K562 (cell line): ENCODE measurements around the gene CCDC102B. TPM values are rescaled to one million over a fixed set of nuclear protein-coding genes. Genes with fewer than 3 reads are reported as not detected.

Experiments
- ATAC-seq: fragments of 200-7000 bp; cut with Tn5 transposase; 3 replicates; pipeline ENCODE4 v1.9.1; 2020; ENCODE audit warnings: moderate library complexity
- BruUV-seq: library from RNA; stranded (reverse); fragments of 400-500 nt; replicated peaks from 2 replicates; lab custom pipeline; 2021; lab: Mats Ljungman, UMichigan
- CTCF ChIA-PET: fragments of 300-600 bp; formaldehyde crosslinking; extraction: SDS; loops from one replicate; lab custom pipeline; 2021; ENCODE audit warnings: low intra/inter-chr PET ratio; lab: Yijun Ruan, JAX
- POLR2A ChIA-PET: fragments of 300-600, 350-650 bp; sonication (Branson Sonifier 250); formaldehyde crosslinking; extraction: SDS; loops from one replicate; lab custom pipeline; 2021; ENCODE audit warnings: antibody characterized with exemption, inconsistent platforms; lab: Yijun Ruan, JAX
- DNase-seq, 4 experiments: peaks; one replicate each; pipeline versions ENCODE4 v3.0.0 to v3.0.0-alpha.2; 2011 to 2018; ENCODE audit warnings: low spot score in 3 of 4, mixed read lengths in 3 of 4; ENCODE audit errors: extremely low read depth in 1 of 4
- FAIRE-seq: peaks from 2 replicates; lab custom pipeline; 2011; peaks lifted over from hg19 to GRCh38; lab: Jason Lieb, UNC
- H2AFZ ChIP-seq: 2 replicates; pipeline ENCODE4 v1.6.0; 2011; ENCODE audit warnings: low read depth, low read length, control low read depth, inconsistent platforms
- H3K27ac ChIP-seq: fragments of 200-600 bp; 3 replicates; pipeline ENCODE4 v1.8.0; 2011; ENCODE audit warnings: low read depth, mild to moderate bottlenecking, control low read depth, inconsistent platforms, low read length, moderate library complexity, mixed read lengths; ENCODE audit errors: extremely low read depth
- H3K27me3 ChIP-seq, 2 experiments: fragments of 300-600 bp in 1 of 2; 2 replicates in 1 of 2; 3 replicates in 1 of 2; pipeline versions ENCODE4 v1.6.0 to v1.8.0; 2011; ENCODE audit warnings: inconsistent platforms in 2 of 2, low read length in 2 of 2, mild to moderate bottlenecking in 1 of 2, mixed read lengths in 1 of 2, moderate library complexity in 1 of 2; ENCODE audit not compliant: control insufficient read depth in 2 of 2, insufficient read depth in 2 of 2
- H3K36me3 ChIP-seq: fragments of 300-600 bp; 3 replicates; pipeline ENCODE4 v1.8.0; 2011; ENCODE audit warnings: mild to moderate bottlenecking, low read length, inconsistent platforms; ENCODE audit not compliant: control insufficient read depth, insufficient read depth
- H3K4me1 ChIP-seq, 2 experiments: fragments of 200-600 bp in 1 of 2; replicated peaks in 1 of 2; 2 replicates in 1 of 2; 3 replicates in 1 of 2; pipeline versions ENCODE4 v1.5.1 to v1.8.0; 2011; ENCODE audit warnings: inconsistent platforms in 2 of 2, low read length in 2 of 2, mild to moderate bottlenecking in 1 of 2, mixed read lengths in 1 of 2, moderate library complexity in 1 of 2; ENCODE audit not compliant: control insufficient read depth in 2 of 2, insufficient read depth in 2 of 2
- H3K4me2 ChIP-seq: 2 replicates; pipeline ENCODE4 v1.6.1; 2011; ENCODE audit warnings: low read length, control low read depth, inconsistent platforms, mixed read lengths; ENCODE audit not compliant: insufficient read depth
- H3K4me3 ChIP-seq: fragments of 200-600 bp; sonication (generic), shearing (Covaris generic); 2 replicates; pipeline ENCODE4 v1.5.1; 2016; ENCODE audit warnings: control low read depth, inconsistent platforms
- H3K79me2 ChIP-seq: fragments of 200-600 bp; 3 replicates; pipeline ENCODE4 v1.8.0; 2011; ENCODE audit warnings: low read length, inconsistent platforms; ENCODE audit not compliant: control insufficient read depth, insufficient read depth
- H3K9ac ChIP-seq, 2 experiments: 2 replicates each; pipeline versions ENCODE4 v1.6.0 to v1.6.1; 2011; ENCODE audit warnings: low read depth in 2 of 2, low read length in 2 of 2, control low read depth in 1 of 2, inconsistent platforms in 1 of 2, mild to moderate bottlenecking in 1 of 2, mixed read lengths in 1 of 2; ENCODE audit not compliant: insufficient read depth in 1 of 2
- H3K9me1 ChIP-seq: one replicate; pipeline ENCODE4 v1.6.0; 2011; ENCODE audit warnings: inconsistent platforms, mild to moderate bottlenecking, low read length, moderate library complexity; ENCODE audit not compliant: control insufficient read depth, insufficient read depth
- H3K9me3 ChIP-seq: replicated peaks from 2 replicates; pipeline ENCODE4 v1.5.1; 2011; ENCODE audit warnings: low read depth, low read length, inconsistent platforms; ENCODE audit not compliant: control insufficient read depth, insufficient read depth
- H4K20me1 ChIP-seq: replicated peaks from 2 replicates; pipeline ENCODE4 v1.6.1; 2011; ENCODE audit warnings: low read length, inconsistent platforms, mixed read lengths; ENCODE audit not compliant: control insufficient read depth, insufficient read depth
- CLOCK ChIP-seq: fragments of 250-450 bp; sonication (Bioruptor Pico); IDR thresholded peaks from 2 replicates; pipeline ENCODE4 v1.4.0; 2020; ENCODE audit warnings: mild to moderate bottlenecking, moderate library complexity, borderline replicate concordance
- MITF ChIP-seq: IDR thresholded peaks from 2 replicates; pipeline ENCODE4 v1.6.1; 2014; ENCODE audit warnings: antibody characterized with exemption
- SNAPC5 ChIP-seq: fragments of 250-450 bp; sonication (Bioruptor Pico); IDR thresholded peaks from 2 replicates; pipeline ENCODE4 v1.8.0; 2021; ENCODE audit warnings: moderate library complexity, mild to moderate bottlenecking, inconsistent platforms
- ZEB2 ChIP-seq: fragments of 450-650 bp; IDR thresholded peaks from 2 replicates; pipeline ENCODE4 v1.6.1; 2016
- WGBS: fragments of 100-300 bp; shearing (Covaris generic); methylation state at CpG from one replicate; pipeline ENCODE4 v1.1.6; 2016; ENCODE audit warnings: low coverage, mixed read lengths; ENCODE audit not compliant: insufficient coverage; ENCODE audit errors: missing lambda C conversion rate; 5-methylcytosine and 5-hydroxymethylcytosine counted together
- in situ Hi-C: fragments of 300-500 bp; cut with MboI; formaldehyde crosslinking; loops from 4 replicates; pipeline ENCODE4 v1.15.0; 2018; ENCODE audit warnings: inconsistent platforms, mixed read lengths
- intact Hi-C: fragments of 100-400 bp; cut with micrococcal nuclease; formaldehyde crosslinking; loops from 2 replicates; pipeline ENCODE4 v1.14.2; 2022
- polyA plus RNA-seq, 8 experiments: library from polyadenylated mRNA; depleted of rRNA in 4 of 8; stranded (reverse) in 5 of 8; unstranded in 3 of 8; fragments of >200 nt; fragmentation: Nextera tagmentation in 2 of 8; fragmentation: Illumina TruSeq in 1 of 8; extraction: Ambion mirVana in 2 of 8; extraction: Trizol in 1 of 8; gene quantifications; 2 replicates each; pipeline versions ENCODE4 v1.2.1 to v1.2.3, GENCODE V29; 2011 to 2014; ENCODE audit warnings: inconsistent platforms in 1 of 8, missing spikeins in 1 of 8
- total RNA-seq, 7 experiments: library from RNA; depleted of rRNA in 6 of 7; stranded (reverse); fragments of >200 nt in 6 of 7; fragmentation: Illumina TruSeq in 2 of 7; extraction: Trizol in 2 of 7; gene quantifications; 2 replicates each; pipeline versions ENCODE4 v1.2.1 to v1.2.3, GENCODE V29; 2011 to 2021; ENCODE audit warnings: low replicate concordance in 1 of 7
- TF ChIP-seq, protein P1 (sequence below): sonication (generic); formaldehyde crosslinking; IDR thresholded peaks from 2 replicates; pipeline ENCODE4 v1.9.0; 2022; ENCODE audit warnings: mild to moderate bottlenecking, missing genetic modification reagents
- TF ChIP-seq, protein P2 (sequence below): sonication (generic); formaldehyde crosslinking; IDR thresholded peaks from 2 replicates; pipeline ENCODE4 v1.8.1; 2022; ENCODE audit warnings: missing genetic modification reagents
- TF ChIP-seq, protein P3 (sequence below): fragments of 450-650 bp; IDR thresholded peaks from 2 replicates; pipeline ENCODE4 v1.6.1; 2014; ENCODE audit warnings: low read depth, mild to moderate bottlenecking, moderate library complexity, borderline replicate concordance
- TF ChIP-seq, protein P4 (sequence below): fragments of 250-450 bp; sonication (Bioruptor Pico); IDR thresholded peaks from 2 replicates; pipeline ENCODE4 v1.8.0; 2022; ENCODE audit warnings: inconsistent platforms, mild to moderate bottlenecking, moderate library complexity, borderline replicate concordance

Gene CCDC102B
- total and polyA plus RNA-seq, 9 of the 15 experiments (the other 6 are each of a cell fraction or from before 2014, with no cell fraction given) = 0.18 to 1.5 (median 0.73) TPM

DNA sequence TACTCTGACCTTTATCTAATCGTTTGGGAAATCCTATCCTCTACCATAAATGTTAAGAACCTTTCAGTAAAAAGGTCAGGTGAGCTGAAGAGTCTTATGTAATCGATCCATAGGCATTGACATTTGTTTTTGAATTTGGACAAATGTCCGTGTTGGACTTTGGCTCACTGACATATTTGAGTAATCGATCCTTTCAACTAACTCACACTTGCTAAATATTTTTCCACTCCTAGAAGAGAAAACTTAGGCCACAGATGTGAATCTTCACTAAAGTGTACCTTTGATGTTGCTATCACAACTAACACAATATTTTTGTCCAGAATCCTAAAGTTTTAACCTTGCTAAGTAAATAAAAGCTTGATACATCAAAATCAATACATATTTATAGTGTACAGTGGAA, 89.5 kb downstream of the CCDC102B start:
- DNase-seq = no peak
- Histone ChIP-seq H3K9ac (no peak overlapping the region), H3K9me1 (no peaks in the 10 kb centered on the region), H3K79me2 (no peaks in the 10 kb centered on the region), H3K9me3 (0 out of 2 replicates have a peak, but pooled peaks cover 1% of the 10 kb centered on the region), H3K36me3 (no peaks in the 10 kb centered on the region), H2AFZ (no peak overlapping the region), H3K4me3 (no peak overlapping the region), H3K27ac (no peak overlapping the region), H3K4me2 (no peak overlapping the region), H4K20me1 (no peaks in the 10 kb centered on the region), H3K4me1 (no peaks in the 10 kb centered on the region), H3K27me3 (no peaks in the 10 kb centered on the region)
- no peak for FAIRE-seq
- intact Hi-C loops (no loop called here), in situ Hi-C loops (no loop called here)
- 0% methylated on average over 3 of the region's 4 CpGs for WGBS
- ATAC-seq = no peak
- POLR2A ChIA-PET = no interaction called here
- BruUV-seq = no TSS peak
- CTCF ChIA-PET = no interaction called here
- no peak for TF ChIP-seq MITF
- no peak for TF ChIP-seq SNAPC5 (CRISPR knock-in tag)
- TF ChIP-seq, protein P1, sequence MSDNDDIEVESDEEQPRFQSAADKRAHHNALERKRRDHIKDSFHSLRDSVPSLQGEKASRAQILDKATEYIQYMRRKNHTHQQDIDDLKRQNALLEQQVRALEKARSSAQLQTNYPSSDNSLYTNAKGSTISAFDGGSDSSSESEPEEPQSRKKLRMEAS (CRISPR knock-in tag) = no peak
- TF ChIP-seq, protein P2, sequence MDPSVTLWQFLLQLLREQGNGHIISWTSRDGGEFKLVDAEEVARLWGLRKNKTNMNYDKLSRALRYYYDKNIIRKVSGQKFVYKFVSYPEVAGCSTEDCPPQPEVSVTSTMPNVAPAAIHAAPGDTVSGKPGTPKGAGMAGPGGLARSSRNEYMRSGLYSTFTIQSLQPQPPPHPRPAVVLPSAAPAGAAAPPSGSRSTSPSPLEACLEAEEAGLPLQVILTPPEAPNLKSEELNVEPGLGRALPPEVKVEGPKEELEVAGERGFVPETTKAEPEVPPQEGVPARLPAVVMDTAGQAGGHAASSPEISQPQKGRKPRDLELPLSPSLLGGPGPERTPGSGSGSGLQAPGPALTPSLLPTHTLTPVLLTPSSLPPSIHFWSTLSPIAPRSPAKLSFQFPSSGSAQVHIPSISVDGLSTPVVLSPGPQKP (CRISPR knock-in tag) = no peak
- TF ChIP-seq ZEB2 = no peak
- TF ChIP-seq CLOCK = no peak
- TF ChIP-seq, protein P3, sequence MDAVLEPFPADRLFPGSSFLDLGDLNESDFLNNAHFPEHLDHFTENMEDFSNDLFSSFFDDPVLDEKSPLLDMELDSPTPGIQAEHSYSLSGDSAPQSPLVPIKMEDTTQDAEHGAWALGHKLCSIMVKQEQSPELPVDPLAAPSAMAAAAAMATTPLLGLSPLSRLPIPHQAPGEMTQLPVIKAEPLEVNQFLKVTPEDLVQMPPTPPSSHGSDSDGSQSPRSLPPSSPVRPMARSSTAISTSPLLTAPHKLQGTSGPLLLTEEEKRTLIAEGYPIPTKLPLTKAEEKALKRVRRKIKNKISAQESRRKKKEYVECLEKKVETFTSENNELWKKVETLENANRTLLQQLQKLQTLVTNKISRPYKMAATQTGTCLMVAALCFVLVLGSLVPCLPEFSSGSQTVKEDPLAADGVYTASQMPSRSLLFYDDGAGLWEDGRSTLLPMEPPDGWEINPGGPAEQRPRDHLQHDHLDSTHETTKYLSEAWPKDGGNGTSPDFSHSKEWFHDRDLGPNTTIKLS = no peak
- TF ChIP-seq, protein P4, sequence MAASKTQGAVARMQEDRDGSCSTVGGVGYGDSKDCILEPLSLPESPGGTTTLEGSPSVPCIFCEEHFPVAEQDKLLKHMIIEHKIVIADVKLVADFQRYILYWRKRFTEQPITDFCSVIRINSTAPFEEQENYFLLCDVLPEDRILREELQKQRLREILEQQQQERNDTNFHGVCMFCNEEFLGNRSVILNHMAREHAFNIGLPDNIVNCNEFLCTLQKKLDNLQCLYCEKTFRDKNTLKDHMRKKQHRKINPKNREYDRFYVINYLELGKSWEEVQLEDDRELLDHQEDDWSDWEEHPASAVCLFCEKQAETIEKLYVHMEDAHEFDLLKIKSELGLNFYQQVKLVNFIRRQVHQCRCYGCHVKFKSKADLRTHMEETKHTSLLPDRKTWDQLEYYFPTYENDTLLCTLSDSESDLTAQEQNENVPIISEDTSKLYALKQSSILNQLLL = no peak
